Upper lobe of left lung (tissue), 6 donors: ENCODE results near the gene OLFM1. TPM values are rescaled to one million over a fixed set of nuclear protein-coding genes. Genes with fewer than 3 reads are reported as not detected.

Source experiments
- ATAC-seq, 2 donors: fragments of 200-7000 bp; cut with Tn5 transposase; one replicate each; pipeline ENCODE4 v1.9.1; 2022; ENCODE audit warnings: mild to moderate bottlenecking in 2 of 2, moderate library complexity in 2 of 2; ENCODE audit not compliant: low FRiP score in 2 of 2
- DNase-seq, 2 donors: peaks; one replicate each; pipeline ENCODE4 v3.0.0-alpha.2; 2019 to 2020
- H3K27ac ChIP-seq, 4 donors: fragments of 200-600 bp; sonication (generic); one replicate each; pipeline ENCODE4 v1.5.1; 2016 to 2019
- H3K27me3 ChIP-seq, 4 donors: fragments of 200-600 bp; sonication (generic); one replicate each; pipeline ENCODE4 v1.5.1; 2017 to 2019
- H3K36me3 ChIP-seq, 4 donors: fragments of 200-600 bp; sonication (generic); one replicate each; pipeline ENCODE4 v1.5.1; 2016 to 2019
- H3K4me1 ChIP-seq, 4 donors: fragments of 200-600 bp; sonication (generic); one replicate each; pipeline ENCODE4 v1.5.1; 2018 to 2019
- H3K4me3 ChIP-seq, 4 donors: fragments of 200-600 bp; sonication (generic); one replicate each; pipeline ENCODE4 v1.5.1; 2017 to 2019; ENCODE audit warnings: mild to moderate bottlenecking in 2 of 4, moderate library complexity in 1 of 4
- H3K9me3 ChIP-seq, 4 donors: fragments of 200-600 bp; sonication (generic); one replicate each; pipeline ENCODE4 v1.5.1; 2018 to 2019
- EP300 ChIP-seq, 4 donors: sonication (generic); formaldehyde crosslinking; IDR thresholded peaks; one replicate each; pipeline ENCODE4 v1.5.1; 2017; ENCODE audit warnings: antibody characterized with exemption in 4 of 4, control low read depth in 2 of 4
- POLR2A ChIP-seq, 4 donors: fragments of 450-650 bp; IDR thresholded peaks; one replicate each; pipeline ENCODE4 v1.5.1; 2016 to 2017; ENCODE audit warnings: antibody characterized with exemption in 4 of 4, mild to moderate bottlenecking in 2 of 4
- POLR2AphosphoS5 ChIP-seq, 2 donors: sonication (generic); formaldehyde crosslinking; IDR thresholded peaks; one replicate each; pipeline ENCODE4 v1.5.1; 2017; ENCODE audit warnings: antibody characterized with exemption in 2 of 2
- WGBS, 2 donors: methylation state at CpG; one replicate each; pipeline ENCODE4 v1.1.5; 2017 to 2018; 5-methylcytosine and 5-hydroxymethylcytosine counted together
- total RNA-seq, 6 donors: library from RNA; depleted of rRNA in 4 of 6; stranded (reverse); fragments of >200 nt in 4 of 6; gene quantifications; one replicate each; pipeline versions ENCODE4 v1.1.0 to v1.2.1, GENCODE V29; 2016 to 2021
- TF ChIP-seq, protein P1 (sequence below), 6 experiments: fragments of 450-650 bp in 4 of 6; fragments of 200-600 bp in 2 of 6; sonication (generic) in 2 of 6; IDR thresholded peaks; one replicate each; pipeline ENCODE4 v1.5.1; 2016 to 2019; ENCODE audit warnings: antibody characterized with exemption in 6 of 6
- donor health status: DM: no; HTN: no; CAD: no; lungs with moderate emphysema.
- donor health status: DM: no; HTN: yes; CAD: no; lungs with severe emphysema.

Gene OLFM1
- total RNA-seq, 6 donors from 2014 or later = 3.1 to 47.9 (median 18.5) TPM

DNA sequence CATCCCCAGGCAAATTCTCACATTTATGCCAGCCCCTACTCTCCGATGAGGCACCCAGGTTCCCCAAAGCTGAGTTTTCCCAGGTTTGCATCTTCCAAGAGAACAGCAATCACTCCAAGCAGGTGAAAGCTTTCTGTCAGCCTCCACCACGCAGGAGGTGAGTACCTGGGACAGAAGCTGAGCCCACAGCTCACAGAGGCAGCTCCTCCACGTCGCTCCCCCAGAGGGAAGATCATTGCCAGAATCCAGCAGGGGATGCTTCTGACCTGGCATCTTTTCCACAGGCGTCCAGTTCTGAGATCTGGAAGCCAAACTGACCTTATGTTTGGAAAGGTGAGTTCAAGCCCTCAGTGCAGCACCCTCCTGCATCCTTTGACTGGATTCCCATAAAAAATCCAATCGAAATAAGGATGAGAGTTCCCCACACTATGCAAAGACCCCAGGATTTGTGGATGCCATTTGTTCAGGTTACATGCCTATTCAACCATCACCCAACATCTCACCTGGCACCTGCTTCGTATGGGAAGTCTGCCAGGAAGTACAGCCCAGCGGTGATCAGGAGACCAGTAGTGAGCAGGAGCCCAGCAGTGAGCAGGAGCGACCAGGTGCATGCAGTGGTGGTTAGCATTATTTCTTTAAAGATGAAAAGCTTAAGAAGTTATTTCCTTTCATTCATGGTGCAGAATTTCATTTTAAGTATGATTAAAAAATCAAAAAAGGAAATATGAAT lies 47.4 kb upstream of the OLFM1 start:
- Histone ChIP-seq H3K4me3 (no peak overlapping the region), H3K27me3 (no peaks in the 10 kb centered on the region), H3K4me1 (no peaks in the 10 kb centered on the region), H3K9me3 (no peaks in the 10 kb centered on the region), H3K27ac (no peak overlapping the region), H3K36me3 (no peaks in the 10 kb centered on the region)
- DNase-seq (no peak), ATAC-seq (no peak)
- TF ChIP-seq POLR2AphosphoS5 (IDR thresholded peaks at IDR 0.05) = no peak
- no peak for TF ChIP-seq POLR2A (IDR thresholded peaks at IDR 0.05)
- no peak for TF ChIP-seq EP300 (IDR thresholded peaks at IDR 0.05)
- TF ChIP-seq, protein P1, sequence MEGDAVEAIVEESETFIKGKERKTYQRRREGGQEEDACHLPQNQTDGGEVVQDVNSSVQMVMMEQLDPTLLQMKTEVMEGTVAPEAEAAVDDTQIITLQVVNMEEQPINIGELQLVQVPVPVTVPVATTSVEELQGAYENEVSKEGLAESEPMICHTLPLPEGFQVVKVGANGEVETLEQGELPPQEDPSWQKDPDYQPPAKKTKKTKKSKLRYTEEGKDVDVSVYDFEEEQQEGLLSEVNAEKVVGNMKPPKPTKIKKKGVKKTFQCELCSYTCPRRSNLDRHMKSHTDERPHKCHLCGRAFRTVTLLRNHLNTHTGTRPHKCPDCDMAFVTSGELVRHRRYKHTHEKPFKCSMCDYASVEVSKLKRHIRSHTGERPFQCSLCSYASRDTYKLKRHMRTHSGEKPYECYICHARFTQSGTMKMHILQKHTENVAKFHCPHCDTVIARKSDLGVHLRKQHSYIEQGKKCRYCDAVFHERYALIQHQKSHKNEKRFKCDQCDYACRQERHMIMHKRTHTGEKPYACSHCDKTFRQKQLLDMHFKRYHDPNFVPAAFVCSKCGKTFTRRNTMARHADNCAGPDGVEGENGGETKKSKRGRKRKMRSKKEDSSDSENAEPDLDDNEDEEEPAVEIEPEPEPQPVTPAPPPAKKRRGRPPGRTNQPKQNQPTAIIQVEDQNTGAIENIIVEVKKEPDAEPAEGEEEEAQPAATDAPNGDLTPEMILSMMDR (IDR thresholded peaks at IDR 0.05) = no peak
- 68 to 71% methylated on average over 5 to 9 of the region's 9 CpGs for WGBS, 2 donors

DNA sequence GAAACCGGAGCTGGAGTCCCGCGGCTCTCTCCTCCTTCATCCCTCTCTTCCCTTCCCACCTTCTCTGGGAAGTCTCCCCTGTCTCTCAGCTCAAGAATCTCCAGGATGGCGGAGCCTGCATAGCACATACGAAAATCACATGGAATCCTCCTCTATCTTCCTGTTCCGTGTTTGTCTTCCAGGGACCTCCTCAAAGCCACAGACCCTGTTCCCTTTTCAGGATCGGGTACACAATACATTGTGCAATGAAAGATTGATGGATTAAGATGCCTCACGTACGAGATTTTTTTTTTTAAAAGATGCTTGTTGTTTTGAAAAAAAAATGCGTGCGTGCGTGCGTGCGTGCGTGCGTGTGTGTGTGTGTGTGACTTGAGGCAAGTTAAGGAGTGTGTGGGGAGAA lies 46.6 kb upstream of the OLFM1 start:
- H3K9me3 ChIP-seq = no peaks in the 10 kb centered on the region
- DNase-seq (no peak), ATAC-seq (no peak)
- WGBS, 2 donors = 64 to 70% methylated on average over 16 of the region's 16 CpGs
- H3K4me1 ChIP-seq = no peaks in the 10 kb centered on the region
- H3K4me3 ChIP-seq = no peak overlapping the region
- H3K36me3 ChIP-seq = no peaks in the 10 kb centered on the region
- no peaks in the 10 kb centered on the region for H3K27me3 ChIP-seq
- H3K27ac ChIP-seq = no peak overlapping the region
- TF ChIP-seq EP300 (IDR thresholded peaks at IDR 0.05) (no peak), POLR2AphosphoS5 (IDR thresholded peaks at IDR 0.05) (no peak), POLR2A (IDR thresholded peaks at IDR 0.05) (no peak)
- TF ChIP-seq, protein P1 (IDR thresholded peaks at IDR 0.05) = no peak

DNA sequence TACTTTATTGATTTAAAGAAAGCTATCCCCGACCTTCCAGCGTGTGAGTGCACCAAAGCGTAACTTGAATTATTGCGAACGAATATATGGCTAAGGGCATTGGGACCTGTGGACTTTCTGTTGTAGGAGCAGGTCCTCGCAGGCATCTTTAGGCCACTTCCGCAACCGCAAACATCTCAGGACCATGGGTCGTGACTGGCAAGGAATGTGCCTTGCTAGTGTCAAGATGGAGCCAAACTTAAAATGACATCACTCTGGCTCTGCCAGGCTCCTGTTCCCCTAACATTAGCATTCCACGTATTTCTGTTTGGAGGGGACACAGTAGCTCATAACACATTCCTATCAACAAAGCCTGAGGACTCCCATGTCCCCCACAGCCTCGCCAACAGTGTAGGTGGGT lies 44.1 kb upstream of the OLFM1 start:
- ATAC-seq (no peak), DNase-seq (peak in 1 of 2 donors; percentile 3)
- Histone ChIP-seq H3K9me3 (no peaks in the 10 kb centered on the region), H3K27ac (no peak overlapping the region), H3K27me3 (no peaks in the 10 kb centered on the region), H3K4me3 (no peak overlapping the region), H3K36me3 (no peaks in the 10 kb centered on the region), H3K4me1 (no peaks in the 10 kb centered on the region)
- TF ChIP-seq EP300 (IDR thresholded peaks at IDR 0.05) = no peak
- TF ChIP-seq, protein P1 (IDR thresholded peaks at IDR 0.05) = no peak
- TF ChIP-seq POLR2AphosphoS5 (IDR thresholded peaks at IDR 0.05) = no peak
- 86 to 88% methylated on average over 10 to 11 of the region's 11 CpGs for WGBS, 2 donors

DNA sequence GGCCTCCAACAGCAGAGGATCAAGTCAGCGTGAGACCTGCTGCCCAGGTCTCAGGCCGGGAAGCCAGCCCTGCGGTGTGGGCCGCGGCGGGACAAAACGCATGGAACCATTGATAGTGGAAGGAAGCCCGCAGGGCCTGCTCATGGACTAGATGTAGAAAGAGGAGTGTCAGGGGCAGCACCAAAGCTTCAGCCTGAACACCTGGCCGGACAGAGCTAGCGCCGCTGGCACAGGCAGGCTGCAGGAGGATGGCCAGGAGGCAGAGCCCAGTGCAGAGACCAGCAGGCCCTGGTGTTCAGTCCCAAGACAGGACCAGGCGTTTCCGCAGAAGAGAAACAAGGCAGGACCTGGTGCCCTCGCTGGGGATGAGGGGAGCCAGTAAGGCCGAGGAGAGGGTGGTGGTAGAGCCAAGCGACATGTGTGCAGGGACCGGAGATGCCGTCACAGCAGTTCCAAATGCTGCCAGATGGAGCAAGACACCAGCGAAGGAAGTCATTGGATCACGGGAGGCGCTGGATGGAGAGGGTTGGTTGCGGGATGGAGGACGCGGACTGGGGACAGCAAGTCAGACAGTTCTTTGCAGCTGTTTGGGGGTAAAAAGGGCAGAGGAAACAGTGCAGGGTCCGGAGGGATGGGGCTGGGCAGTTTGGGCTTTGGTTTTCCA lies 42.1 kb upstream of the OLFM1 start:
- DNase-seq (peak in 1 of 2 donors; percentile 11), ATAC-seq (no peak)
- H3K27ac ChIP-seq = no peak overlapping the region
- H3K36me3 ChIP-seq = no peaks in the 10 kb centered on the region
- TF ChIP-seq POLR2A (IDR thresholded peaks at IDR 0.05) (no peak), POLR2AphosphoS5 (IDR thresholded peaks at IDR 0.05) (no peak), EP300 (IDR thresholded peaks at IDR 0.05) (no peak)
- TF ChIP-seq, protein P1 (IDR thresholded peaks at IDR 0.05) = no peak
- no peaks in the 10 kb centered on the region for H3K27me3 ChIP-seq
- no peaks in the 10 kb centered on the region for H3K4me1 ChIP-seq
- no peaks in the 10 kb centered on the region for H3K9me3 ChIP-seq
- 87 to 90% methylated on average over 24 to 25 of the region's 25 CpGs for WGBS, 2 donors
- no peak overlapping the region for H3K4me3 ChIP-seq
